Measurements from ENCODE around the gene TRAF3IP1.

DNA sequence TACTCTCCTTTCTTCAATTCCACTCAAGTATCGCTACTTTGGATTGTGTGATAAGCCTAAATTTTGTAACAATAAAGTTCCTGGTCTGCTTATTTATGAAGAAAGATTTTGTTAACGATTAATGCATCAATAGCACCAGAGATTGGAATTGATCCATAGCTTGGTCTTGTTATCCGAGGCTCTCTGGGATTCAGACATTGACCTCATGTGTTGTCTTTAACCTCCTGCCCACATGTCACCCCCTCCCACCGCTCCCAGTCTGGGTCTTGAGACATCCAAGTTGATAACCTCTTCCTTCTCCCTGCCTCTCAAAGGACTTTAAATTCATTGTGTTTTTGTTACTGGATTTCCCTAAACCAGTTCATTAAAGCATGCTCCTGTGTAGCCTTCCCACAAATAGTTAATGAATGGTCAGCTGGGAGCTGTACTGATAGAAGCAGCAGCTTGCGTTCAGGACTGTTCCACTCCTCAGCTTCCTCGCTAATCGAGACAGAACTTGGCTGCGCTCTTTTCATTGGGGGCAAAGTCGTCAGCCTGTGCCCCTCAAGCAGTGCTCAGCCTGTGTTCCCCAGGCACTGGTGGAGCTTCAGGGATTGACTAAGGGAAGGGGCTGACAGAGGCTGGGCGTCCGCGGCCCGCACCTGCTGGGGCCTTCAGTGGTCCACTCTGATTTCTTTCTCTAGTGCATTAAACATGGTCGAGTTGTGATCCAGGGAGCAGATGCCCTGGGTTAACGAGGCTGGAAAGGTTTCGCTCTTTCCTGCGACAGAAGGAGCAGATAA is 125.3 kb downstream of the TRAF3IP1 start:
- TF ChIP-seq, protein P1, sequence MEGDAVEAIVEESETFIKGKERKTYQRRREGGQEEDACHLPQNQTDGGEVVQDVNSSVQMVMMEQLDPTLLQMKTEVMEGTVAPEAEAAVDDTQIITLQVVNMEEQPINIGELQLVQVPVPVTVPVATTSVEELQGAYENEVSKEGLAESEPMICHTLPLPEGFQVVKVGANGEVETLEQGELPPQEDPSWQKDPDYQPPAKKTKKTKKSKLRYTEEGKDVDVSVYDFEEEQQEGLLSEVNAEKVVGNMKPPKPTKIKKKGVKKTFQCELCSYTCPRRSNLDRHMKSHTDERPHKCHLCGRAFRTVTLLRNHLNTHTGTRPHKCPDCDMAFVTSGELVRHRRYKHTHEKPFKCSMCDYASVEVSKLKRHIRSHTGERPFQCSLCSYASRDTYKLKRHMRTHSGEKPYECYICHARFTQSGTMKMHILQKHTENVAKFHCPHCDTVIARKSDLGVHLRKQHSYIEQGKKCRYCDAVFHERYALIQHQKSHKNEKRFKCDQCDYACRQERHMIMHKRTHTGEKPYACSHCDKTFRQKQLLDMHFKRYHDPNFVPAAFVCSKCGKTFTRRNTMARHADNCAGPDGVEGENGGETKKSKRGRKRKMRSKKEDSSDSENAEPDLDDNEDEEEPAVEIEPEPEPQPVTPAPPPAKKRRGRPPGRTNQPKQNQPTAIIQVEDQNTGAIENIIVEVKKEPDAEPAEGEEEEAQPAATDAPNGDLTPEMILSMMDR (IDR thresholded peaks at IDR 0.05), result no peak
- no peak for TF ChIP-seq EZH2 (IDR thresholded peaks at IDR 0.05; ENCODE audit: borderline replicate concordance, insufficient read depth, low read depth, low read length, poor library complexity, severe bottlenecking)

Data from B cell (primary cell).